GM23338 (cell line): ENCODE results near the gene MYH15. TPM values are rescaled to one million over a fixed set of nuclear protein-coding genes. Genes with fewer than 3 reads are reported as not detected.
A peak's percentile ranks its signal among the peaks of the same experiment; 100 is the strongest.

Source experiments
- ATAC-seq: fragments of 200-7000 bp; cut with Tn5 transposase; 3 replicates; pipeline ENCODE4 v1.9.1; 2020
- DNase-seq: peaks from one replicate; pipeline ENCODE4 v3.0.0-alpha.2; 2015; ENCODE audit warnings: low spot score
- H2AFZ ChIP-seq: fragments of 200-600 bp; sonication (generic); 2 replicates; pipeline ENCODE4 v1.8.0; 2016; ENCODE audit warnings: antibody characterized with exemption, mild to moderate bottlenecking, moderate library complexity
- H3F3A ChIP-seq: fragments of 200-600 bp; sonication (generic); replicated peaks from 2 replicates; pipeline ENCODE4 v1.8.0; 2017; ENCODE audit warnings: antibody characterized with exemption, mixed run types, low read depth
- H3K27ac ChIP-seq: fragments of 200-600 bp; sonication (generic); 2 replicates; pipeline ENCODE4 v1.6.1; 2016; ENCODE audit warnings: low read depth
- H3K27me3 ChIP-seq: fragments of 200-600 bp; sonication (generic); 2 replicates; pipeline ENCODE4 v1.8.0; 2016; ENCODE audit warnings: mild to moderate bottlenecking, mixed run types, moderate library complexity; ENCODE audit not compliant: insufficient read depth
- H3K36me3 ChIP-seq: fragments of 200-600 bp; sonication (generic); 2 replicates; pipeline ENCODE4 v1.8.0; 2016; ENCODE audit warnings: mild to moderate bottlenecking; ENCODE audit not compliant: insufficient read depth
- H3K4me1 ChIP-seq: fragments of 200-600 bp; sonication (generic); 2 replicates; pipeline ENCODE4 v1.8.0; 2016; ENCODE audit warnings: mild to moderate bottlenecking, moderate library complexity; ENCODE audit not compliant: insufficient read depth
- H3K4me2 ChIP-seq: fragments of 200-600 bp; sonication (generic); 2 replicates; pipeline ENCODE4 v1.7.1; 2017; ENCODE audit warnings: mixed run types
- H3K4me3 ChIP-seq: fragments of 200-600 bp; sonication (generic); 2 replicates; pipeline ENCODE4 v1.6.1; 2016; ENCODE audit warnings: mixed run types
- H3K79me2 ChIP-seq: fragments of 200-600 bp; sonication (generic); replicated peaks from 2 replicates; pipeline ENCODE4 v1.8.0; 2017; ENCODE audit warnings: mild to moderate bottlenecking; ENCODE audit not compliant: insufficient read depth
- H3K9me2 ChIP-seq: fragments of 200-600 bp; sonication (generic); 2 replicates; pipeline ENCODE4 v1.8.0; 2017; ENCODE audit not compliant: insufficient read depth
- H4K20me1 ChIP-seq: fragments of 200-600 bp; sonication (generic); replicated peaks from 2 replicates; pipeline ENCODE4 v1.8.0; 2017; ENCODE audit warnings: mild to moderate bottlenecking; ENCODE audit not compliant: insufficient read depth
- H3K27ac Mint-ChIP-seq: 2 replicates; pipeline ENCODE4 v1.8.0; 2020; ENCODE audit warnings: inconsistent platforms, mild to moderate bottlenecking, moderate library complexity, mixed read lengths
- H3K27me3 Mint-ChIP-seq: 3 replicates; pipeline ENCODE4 v1.8.0; 2022; ENCODE audit warnings: low read depth, mild to moderate bottlenecking, moderate library complexity, mixed read lengths, inconsistent platforms; ENCODE audit not compliant: insufficient read depth, poor library complexity
- H3K36me3 Mint-ChIP-seq: 3 replicates; pipeline ENCODE4 v1.8.0; 2021; ENCODE audit warnings: low read depth, mild to moderate bottlenecking, inconsistent platforms, moderate library complexity, mixed read lengths
- H3K4me1 Mint-ChIP-seq: 3 replicates; pipeline ENCODE4 v1.8.0; 2020; ENCODE audit warnings: mild to moderate bottlenecking, inconsistent platforms, mixed read lengths
- H3K4me3 Mint-ChIP-seq: 3 replicates; pipeline ENCODE4 v1.8.0; 2021; ENCODE audit warnings: moderate library complexity, mild to moderate bottlenecking, inconsistent platforms, mixed read lengths
- H3K9me3 Mint-ChIP-seq: 3 replicates; pipeline ENCODE4 v1.8.0; 2020; ENCODE audit warnings: moderate library complexity, mild to moderate bottlenecking, inconsistent platforms, mixed read lengths
- CREB1 ChIP-seq: fragments of 250-450 bp; sonication (Bioruptor Pico); IDR thresholded peaks from 2 replicates; pipeline ENCODE4 v1.5.0; 2020; ENCODE audit warnings: low read depth, mild to moderate bottlenecking, moderate library complexity
- CTCF ChIP-seq, 2 experiments: fragments of 200-600 bp in 1 of 2; sonication (generic) in 1 of 2; conservative IDR thresholded peaks; 2 replicates each; pipeline versions ENCODE4 v1.5.1 to v1.6.1; 2016 to 2017; ENCODE audit warnings: antibody characterized with exemption in 2 of 2, low read depth in 2 of 2, mild to moderate bottlenecking in 2 of 2, moderate library complexity in 1 of 2
- ETS1 ChIP-seq: IDR thresholded peaks from 2 replicates; pipeline ENCODE4 v1.6.1; 2016; ENCODE audit warnings: antibody characterized with exemption
- EZH2 ChIP-seq: fragments of 200-600 bp; sonication (generic); IDR thresholded peaks from one replicate; pipeline ENCODE4 v1.8.0; 2017; ENCODE audit warnings: antibody characterized with exemption, mild to moderate bottlenecking, low read depth; ENCODE audit not compliant: unreplicated experiment
- JUNB ChIP-seq: IDR thresholded peaks from one replicate; pipeline ENCODE4 v1.6.1; 2016; ENCODE audit warnings: antibody characterized with exemption; ENCODE audit not compliant: unreplicated experiment
- STAT1 ChIP-seq: IDR thresholded peaks from one replicate; pipeline ENCODE4 v1.6.1; 2016; ENCODE audit warnings: antibody characterized with exemption; ENCODE audit not compliant: unreplicated experiment
- ZNF331 ChIP-seq: fragments of 250-450 bp; sonication (Bioruptor Pico); IDR thresholded peaks from 2 replicates; pipeline ENCODE4 v1.5.0; 2020; ENCODE audit warnings: low read depth, mild to moderate bottlenecking, moderate library complexity
- ZNF462 ChIP-seq: fragments of 250-450 bp; sonication (Bioruptor Pico); IDR thresholded peaks from 2 replicates; pipeline ENCODE4 v1.5.0; 2020; ENCODE audit warnings: mild to moderate bottlenecking, moderate library complexity
- polyA plus RNA-seq: library from polyadenylated mRNA; unstranded; fragments of >200 nt; fragmentation: Nextera tagmentation; extraction: Ambion mirVana; gene quantifications from 2 replicates; pipeline ENCODE4 v1.2.1, GENCODE V29; 2016
- total RNA-seq: library from RNA; depleted of rRNA; stranded (reverse); fragments of >200 nt; shearing (Covaris generic); gene quantifications from 2 replicates; pipeline ENCODE4 v1.2.3, GENCODE V29; 2014
- TF ChIP-seq, protein P1 (sequence below): IDR thresholded peaks from one replicate; pipeline ENCODE4 v1.6.1; 2018; ENCODE audit warnings: antibody characterized with exemption; ENCODE audit not compliant: unreplicated experiment

Gene MYH15
- total and polyA plus RNA-seq, 2 experiments from 2014 or later = 0.07 TPM; not detected in 1

- Histone ChIP-seq H3K27ac (no peak overlapping the region), H3K79me2 (no peaks in the 10 kb centered on the region), H3K27me3 (no peaks in the 10 kb centered on the region), H3K4me1 (no peaks in the 10 kb centered on the region), H3F3A (no peaks in the 10 kb centered on the region), H4K20me1 (no peaks in the 10 kb centered on the region), H2AFZ (0 out of 2 replicates have a peak overlapping the region, but pooled peaks have one; percentile 6), H3K9me2 (no peaks in the 10 kb centered on the region), H3K36me3 (no peaks in the 10 kb centered on the region), H3K4me2 (no peak overlapping the region), H3K4me3 (no peak overlapping the region)
- Mint-ChIP-seq H3K4me1 (peaks cover 18% of the 10 kb centered on the region), H3K36me3 (peaks cover 2% of the 10 kb centered on the region; the same call in 2 of the 3 replicates), H3K4me3 (no peak overlapping the region), H3K9me3 (peaks cover 5% of the 10 kb centered on the region; the same call in 2 of the 3 replicates), H3K27me3 (no peaks in the 10 kb centered on the region), H3K27ac (no peak overlapping the region)
- no peak for TF ChIP-seq CTCF (conservative IDR thresholded peaks at IDR 0.05; ENCODE audit: low read depth in 2 of 2)
- TF ChIP-seq ETS1 = no peak
- TF ChIP-seq CREB1 (CRISPR knock-in tag) = no peak
- no peak for TF ChIP-seq EZH2
- no peak for TF ChIP-seq ZNF331 (CRISPR knock-in tag)
- TF ChIP-seq STAT1 = no peak
- TF ChIP-seq JUNB = no peak
- TF ChIP-seq, protein P1, sequence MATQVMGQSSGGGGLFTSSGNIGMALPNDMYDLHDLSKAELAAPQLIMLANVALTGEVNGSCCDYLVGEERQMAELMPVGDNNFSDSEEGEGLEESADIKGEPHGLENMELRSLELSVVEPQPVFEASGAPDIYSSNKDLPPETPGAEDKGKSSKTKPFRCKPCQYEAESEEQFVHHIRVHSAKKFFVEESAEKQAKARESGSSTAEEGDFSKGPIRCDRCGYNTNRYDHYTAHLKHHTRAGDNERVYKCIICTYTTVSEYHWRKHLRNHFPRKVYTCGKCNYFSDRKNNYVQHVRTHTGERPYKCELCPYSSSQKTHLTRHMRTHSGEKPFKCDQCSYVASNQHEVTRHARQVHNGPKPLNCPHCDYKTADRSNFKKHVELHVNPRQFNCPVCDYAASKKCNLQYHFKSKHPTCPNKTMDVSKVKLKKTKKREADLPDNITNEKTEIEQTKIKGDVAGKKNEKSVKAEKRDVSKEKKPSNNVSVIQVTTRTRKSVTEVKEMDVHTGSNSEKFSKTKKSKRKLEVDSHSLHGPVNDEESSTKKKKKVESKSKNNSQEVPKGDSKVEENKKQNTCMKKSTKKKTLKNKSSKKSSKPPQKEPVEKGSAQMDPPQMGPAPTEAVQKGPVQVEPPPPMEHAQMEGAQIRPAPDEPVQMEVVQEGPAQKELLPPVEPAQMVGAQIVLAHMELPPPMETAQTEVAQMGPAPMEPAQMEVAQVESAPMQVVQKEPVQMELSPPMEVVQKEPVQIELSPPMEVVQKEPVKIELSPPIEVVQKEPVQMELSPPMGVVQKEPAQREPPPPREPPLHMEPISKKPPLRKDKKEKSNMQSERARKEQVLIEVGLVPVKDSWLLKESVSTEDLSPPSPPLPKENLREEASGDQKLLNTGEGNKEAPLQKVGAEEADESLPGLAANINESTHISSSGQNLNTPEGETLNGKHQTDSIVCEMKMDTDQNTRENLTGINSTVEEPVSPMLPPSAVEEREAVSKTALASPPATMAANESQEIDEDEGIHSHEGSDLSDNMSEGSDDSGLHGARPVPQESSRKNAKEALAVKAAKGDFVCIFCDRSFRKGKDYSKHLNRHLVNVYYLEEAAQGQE = no peak
- no peak for TF ChIP-seq ZNF462 (CRISPR knock-in tag)
- peak; percentile 42; the same call in 1 of the 3 replicates for ATAC-seq
- DNase-seq = peak; percentile 17
These were observed 69.3 kb downstream of the MYH15 start for GRCh38 chr3:108441071-108441507.
